Midbrain (tissue), 1 donor: ENCODE data around the gene RPS6KA2.

Source experiments
- DNase-seq: peaks from one replicate; lab custom pipeline; 2025; lab: John Stamatoyannopoulos, UW

Gene RPS6KA2

DNA sequence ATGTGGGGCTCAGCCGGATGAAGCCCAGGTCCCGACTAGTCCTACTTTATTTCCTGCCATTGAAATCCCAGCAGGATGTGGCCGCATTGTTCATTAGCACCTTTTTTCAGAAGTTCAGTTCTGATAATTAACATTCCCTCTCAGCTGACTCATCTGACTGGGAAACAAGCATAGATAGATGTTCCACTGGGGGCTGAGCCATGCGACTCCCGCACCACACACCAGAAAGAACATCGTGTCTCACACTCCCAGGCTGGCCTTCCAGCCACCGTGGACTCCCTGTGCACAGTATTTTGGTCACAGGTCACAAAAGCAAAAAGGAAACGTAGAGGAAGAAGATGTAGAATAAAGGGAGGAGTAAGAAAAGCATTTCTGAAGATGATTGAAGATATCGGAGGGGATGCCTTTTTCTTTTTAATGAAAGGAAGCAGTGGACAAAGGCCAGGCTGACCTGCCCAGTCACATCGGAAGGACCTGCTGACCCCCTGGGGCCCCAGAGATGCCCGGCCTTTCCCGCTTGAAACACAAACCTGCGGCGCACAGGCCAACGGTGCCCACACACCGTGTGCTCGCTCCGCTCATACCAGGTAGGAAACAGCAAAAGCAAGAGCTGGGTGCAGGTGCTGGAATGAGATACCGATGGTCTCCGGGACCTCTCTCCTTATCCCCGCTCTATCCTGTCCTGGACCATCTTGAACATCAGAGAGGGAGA lies 11.8 kb downstream of the RPS6KA2 start:
- no peak for DNase-seq

DNA sequence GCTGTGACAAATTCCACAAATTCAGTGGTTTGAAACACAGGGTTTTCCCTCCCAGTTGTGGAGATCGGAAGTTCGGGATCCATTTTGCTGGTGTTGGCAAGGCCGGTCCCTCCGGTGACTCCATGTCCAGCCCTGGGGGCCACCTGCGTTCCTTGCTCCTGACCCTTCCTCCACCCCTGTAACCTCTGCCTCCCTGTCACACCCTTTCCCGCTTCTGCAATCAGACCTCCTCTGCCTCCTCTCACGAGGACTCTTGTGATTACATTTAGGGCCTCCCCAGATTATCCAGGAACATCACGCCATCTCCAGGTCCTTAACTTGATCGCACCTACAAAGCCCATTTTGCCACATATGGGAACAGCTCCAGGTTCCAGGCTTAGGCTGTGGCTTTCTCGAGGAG lies 12.5 kb downstream of the RPS6KA2 start:
- DNase-seq = no peak

DNA sequence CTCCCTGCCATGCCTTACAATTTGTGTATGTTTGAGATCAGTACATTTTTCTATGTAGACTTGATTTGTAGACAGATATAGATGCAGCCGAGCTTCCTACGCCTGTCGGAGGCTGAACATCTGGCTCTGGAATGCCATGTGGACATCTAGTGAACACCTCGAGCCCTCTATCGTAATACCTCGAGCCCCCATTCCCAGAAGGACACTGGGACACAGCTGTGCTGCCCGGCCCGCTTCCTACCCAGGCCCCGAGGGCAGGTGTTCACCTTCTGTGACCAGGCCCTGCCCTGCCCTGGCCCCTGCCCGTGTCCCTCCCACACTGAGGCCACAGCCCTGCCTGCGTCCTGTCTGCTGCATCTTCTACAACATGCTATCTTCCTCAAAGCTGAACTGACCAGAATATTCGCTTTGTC lies 12.9 kb downstream of the RPS6KA2 start:
- no peak for DNase-seq

DNA sequence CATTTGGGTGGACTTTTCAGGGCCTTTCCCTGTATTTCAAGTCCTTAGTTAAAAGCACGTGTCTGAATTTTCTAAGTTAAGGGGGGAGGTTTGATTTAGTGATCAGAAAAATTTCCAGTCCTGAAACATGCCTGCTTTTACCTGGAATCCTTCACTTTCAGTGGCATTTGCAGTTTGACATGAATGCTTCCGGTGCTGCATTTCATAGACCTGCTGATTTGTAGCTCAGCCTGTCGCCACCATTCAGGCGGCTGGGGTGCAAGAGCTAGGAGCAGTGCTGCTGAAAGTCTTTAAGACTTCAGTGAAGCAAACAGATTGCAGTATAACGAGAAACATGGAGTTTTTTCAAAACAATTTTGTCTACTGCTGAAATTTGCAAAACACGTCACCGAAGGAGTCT lies 14.0 kb downstream of the RPS6KA2 start:
- DNase-seq = no peak

DNA sequence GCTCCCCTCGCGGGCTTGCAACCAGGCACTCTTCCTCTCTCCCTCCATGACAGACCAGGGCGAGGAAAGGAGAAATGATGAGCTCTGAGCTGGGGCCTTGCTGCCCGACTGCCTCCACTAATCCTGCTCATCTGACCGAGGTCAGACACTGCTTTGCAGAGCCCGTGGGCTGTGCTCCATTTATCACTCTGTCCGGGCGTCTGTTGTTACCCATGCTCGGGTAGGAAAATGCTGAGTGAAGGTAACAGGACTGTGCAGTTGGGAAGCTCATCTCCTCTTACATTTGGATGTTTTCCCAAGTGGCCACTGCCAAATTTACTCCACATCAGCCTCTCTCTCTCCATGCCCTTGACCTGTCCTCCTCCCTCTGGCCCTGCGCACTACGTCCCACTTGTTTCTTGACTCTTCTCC lies 14.6 kb downstream of the RPS6KA2 start:
- no peak for DNase-seq

DNA sequence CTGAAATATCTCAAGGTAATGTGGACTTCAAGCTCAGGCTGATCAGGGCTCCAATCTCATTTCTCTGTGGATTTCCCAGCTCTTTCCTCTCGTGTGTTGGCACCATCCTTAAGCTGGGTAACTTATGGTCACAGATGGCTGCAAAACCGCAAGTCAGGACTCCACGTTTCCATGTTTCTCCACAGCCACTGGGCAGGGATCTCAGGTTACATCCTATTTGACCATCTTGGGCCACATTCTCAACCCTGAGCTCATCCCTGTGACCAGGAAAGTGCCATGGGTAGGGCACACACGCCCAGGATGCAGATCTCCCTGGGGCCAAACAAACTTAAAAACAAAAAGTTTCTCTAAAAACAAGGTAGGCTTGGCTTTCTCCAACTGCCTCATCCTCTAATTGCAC lies 15.4 kb downstream of the RPS6KA2 start:
- DNase-seq = no peak

DNA sequence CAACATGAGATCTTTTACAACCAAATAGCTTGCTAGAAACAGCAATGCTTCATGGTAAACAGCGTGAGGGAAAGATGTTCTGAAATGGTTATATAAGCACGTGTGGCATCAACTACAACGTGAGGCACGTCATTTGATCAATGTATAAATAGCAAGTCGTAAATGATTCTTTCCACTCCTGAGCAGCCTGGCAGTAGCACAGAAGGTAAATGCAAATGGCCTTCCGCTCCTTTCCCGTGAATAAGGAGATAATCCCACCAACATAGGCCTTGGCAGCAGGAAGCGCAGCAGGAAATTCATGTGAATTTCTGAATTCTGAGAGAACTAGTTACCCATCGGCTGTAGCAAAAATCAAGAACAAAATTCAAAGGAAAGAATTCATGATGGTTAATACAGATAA lies 17.0 kb downstream of the RPS6KA2 start:
- no peak for DNase-seq

DNA sequence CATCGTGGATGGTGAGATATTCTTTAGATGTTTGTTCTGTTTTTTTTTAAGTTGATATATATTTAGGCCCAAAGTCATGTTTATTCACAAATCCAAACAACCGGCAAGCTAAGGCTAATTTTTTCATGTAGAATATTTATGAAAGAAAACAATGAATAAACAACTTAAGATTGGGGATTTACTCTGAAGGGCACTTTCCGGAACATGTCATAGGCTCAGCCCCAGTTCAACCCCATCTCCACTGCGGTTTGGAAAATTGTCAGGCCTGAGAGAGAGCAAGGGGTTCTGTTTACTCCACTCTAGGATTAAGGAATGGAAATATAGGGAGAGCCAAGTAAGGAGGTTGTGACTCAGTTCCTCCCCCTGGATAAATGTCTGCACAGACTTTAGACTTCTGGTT lies 18.3 kb downstream of the RPS6KA2 start:
- DNase-seq = no peak

DNA sequence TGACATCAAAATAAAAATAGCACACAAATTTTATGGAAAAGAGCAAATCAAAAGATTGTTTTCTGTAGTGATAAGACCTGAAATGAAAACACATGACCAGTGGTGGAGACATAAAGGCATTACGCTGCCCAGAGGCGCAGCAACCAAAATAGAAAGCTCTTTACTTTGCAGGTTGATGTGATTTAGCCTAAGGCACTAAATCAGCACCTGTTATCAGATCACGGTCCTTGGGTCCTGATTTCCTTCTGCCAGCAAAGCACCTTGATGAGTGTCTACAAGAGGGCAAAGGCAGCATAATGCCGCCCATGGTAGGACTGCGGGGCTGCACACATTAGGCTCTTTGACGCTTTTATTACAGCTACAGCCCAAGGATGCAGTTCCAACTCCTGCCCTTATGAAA lies 21.3 kb downstream of the RPS6KA2 start:
- DNase-seq = no peak

DNA sequence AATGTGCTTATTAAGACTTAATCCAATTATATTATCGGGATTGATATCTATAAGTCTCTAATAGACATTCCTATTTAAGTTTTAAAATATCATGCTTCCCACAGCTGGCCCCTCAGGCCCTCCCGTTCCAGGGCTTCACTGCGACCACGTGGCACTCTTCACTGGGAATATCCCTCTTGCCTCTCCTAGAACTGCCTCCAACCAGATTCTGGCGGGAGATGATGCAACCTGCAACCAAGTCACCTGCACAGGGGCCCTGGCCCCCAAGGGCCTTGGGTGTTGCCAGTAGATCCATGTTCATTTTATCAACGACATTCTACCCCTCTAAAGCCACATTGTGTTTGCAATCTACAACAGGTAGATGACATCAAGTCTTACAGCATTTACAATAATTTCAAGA lies 22.1 kb downstream of the RPS6KA2 start:
- no peak for DNase-seq

DNA sequence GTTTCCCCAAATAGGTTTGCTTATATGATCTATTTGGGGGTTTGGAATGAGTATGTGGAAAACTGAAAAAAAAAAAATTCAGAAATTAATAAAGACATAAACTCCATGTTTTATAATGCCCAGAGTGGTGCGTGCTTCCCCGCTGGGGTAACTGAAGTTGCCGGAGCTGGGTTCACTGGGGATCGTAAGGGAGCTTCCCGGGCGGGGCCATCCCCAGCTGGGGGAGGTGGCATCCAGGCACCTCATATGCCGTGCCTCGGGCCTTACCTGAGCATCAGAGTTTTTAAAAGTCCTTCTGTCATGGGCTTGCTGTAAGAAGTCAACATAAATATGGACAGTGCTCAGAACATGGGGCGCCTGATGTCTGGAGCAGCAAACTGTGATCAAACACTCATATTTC lies 22.7 kb downstream of the RPS6KA2 start:
- DNase-seq = no peak

DNA sequence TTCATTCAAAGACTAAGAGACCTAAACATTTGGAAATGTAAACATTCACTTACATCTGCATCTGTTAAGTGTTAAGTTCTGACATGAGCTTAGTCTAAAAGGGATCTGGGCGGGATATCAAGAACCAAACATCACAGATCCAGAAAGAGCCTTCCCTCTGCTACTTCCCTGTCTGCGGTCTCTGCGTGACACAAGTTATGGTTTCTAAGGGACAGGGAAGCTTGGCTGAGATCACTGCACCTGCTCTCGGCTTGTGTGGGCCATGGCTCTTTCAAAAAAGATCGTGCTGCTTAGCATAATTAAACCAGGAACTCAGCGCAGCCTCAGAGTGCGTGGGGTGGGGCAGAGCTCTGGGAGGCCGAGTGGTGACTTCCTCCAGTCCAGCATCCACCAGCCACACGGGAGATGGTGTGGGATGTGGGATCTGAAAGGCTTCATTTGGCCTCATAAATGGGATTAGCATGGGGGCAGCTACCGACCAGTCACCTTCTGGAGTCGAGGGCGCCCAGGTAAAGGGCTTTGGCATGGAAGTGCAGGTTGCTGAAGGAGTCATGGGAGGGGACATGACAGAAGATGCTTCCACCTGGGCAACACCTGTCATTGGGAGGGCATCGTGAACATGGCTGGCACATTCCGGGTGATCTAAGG lies 23.9 kb downstream of the RPS6KA2 start:
- no peak for DNase-seq

DNA sequence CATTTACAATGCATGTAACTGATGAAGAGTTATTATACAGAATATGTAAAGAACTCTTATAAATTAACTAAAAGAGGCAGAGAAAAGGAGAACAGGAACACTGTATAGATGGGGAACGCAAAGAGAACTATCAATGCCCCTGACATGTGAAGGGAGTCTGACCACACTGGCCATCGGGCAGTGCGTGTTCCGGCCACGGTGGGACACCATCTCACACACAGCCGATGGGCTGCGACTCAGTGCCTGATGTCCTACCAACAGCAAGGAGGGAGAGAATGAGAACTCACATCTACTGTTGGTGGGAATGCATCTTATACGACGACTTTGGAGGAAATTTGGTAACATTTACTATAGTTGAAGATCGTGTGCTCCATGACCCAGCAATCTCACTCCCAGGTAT lies 25.1 kb downstream of the RPS6KA2 start:
- no peak for DNase-seq

DNA sequence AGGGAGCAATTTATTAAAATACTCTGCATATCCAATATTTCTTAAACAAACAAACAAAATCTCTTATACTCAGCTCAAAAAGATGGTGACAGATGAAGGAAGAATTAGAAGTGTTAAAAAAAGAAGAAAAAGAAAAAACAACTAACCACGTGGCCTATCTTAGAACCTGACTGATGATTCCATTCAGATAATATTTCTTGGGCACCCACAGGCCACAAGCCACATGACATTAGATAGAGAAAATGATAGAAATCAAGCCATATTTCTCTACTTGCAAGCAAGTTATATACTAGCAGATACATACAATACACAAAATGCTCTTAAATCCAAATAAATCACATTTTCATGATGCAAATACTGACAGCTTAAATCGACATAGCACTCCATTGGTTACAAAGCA lies 26.1 kb downstream of the RPS6KA2 start:
- DNase-seq = no peak

DNA sequence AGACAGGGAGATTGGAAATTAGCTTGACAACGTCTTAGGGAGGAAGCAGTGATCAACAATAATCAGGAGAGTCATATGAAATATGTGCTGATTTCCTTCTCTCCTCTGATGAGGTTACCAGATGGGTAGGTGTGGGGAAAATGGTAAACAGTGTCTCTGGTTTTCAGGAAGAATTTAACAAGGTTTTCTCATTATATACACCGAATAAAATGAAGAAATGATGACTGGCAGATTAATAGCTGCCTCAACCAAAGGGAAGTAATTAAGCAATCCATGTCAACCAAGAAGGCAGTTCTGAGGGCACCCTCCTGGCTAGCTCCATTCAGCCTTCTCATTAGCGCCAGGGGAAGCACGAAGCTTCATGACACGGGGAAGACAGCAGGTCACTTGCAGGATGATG lies 27.8 kb downstream of the RPS6KA2 start:
- DNase-seq = no peak

DNA sequence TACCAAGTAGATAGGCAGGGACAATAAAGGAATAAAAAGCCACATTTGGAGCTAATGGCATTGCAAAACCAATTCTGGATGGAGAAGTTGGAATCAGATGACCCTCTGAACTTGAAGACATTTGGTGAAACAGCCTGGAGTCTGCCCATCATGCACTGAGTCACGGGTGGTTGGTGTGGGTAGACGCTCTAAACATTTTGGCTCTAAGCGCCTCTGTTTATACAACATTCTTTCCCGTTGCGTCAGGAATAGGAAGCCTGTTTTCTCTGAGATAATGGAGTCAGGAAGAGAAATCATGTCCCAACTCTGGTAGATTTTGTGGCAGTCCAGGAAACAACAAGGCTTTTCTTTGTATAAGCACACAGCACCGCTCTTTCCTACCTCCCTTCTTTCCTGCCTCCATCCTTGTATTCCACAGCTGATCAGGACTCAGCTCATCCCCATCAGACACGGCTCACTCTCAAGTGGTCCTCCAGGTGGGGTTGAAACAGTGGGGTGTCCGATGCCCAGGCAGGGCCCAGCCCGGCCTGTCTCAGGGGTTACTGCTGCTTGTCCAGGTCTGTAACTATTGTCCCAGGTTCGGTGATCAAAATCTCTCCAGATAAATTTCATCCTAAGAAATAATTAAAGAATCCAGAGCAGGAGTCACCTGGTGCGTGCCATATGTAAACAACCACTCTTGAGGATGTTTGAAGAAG lies 28.5 kb downstream of the RPS6KA2 start:
- DNase-seq = peak; percentile 39

DNA sequence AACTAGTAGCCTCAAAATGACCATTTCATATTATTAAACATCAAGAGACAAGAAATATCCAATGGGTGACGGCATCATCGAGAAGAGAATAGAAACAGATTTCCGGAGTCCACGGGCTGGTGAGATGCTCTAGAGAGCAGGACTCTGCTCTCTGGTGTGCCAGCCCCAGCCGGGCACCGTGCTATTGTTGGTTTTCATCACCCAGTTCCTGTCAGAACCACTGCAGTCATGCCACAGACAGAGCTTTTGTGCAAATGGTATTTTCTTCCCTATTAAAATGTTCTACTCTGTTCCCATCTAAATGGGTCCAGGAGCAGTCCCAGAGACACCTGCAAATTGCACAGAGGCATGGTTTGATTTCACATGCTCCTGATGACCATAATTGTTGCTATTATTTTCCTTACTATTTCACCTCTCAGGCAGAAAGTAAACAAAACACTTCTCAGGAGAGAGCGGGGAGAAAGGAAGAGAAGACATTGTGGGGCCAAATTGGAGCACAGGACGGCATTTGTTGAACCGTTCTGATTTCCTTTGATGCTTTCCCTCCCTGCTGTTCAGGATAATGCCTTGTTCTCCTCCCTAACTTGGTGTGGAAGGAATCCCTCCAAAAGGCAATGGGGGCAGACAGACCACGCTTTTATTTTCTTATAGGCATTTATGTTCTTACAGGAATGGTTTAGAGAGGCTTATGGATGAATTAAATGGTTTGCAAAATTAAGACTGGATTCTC lies 29.2 kb downstream of the RPS6KA2 start:
- DNase-seq = peak; percentile 56

DNA sequence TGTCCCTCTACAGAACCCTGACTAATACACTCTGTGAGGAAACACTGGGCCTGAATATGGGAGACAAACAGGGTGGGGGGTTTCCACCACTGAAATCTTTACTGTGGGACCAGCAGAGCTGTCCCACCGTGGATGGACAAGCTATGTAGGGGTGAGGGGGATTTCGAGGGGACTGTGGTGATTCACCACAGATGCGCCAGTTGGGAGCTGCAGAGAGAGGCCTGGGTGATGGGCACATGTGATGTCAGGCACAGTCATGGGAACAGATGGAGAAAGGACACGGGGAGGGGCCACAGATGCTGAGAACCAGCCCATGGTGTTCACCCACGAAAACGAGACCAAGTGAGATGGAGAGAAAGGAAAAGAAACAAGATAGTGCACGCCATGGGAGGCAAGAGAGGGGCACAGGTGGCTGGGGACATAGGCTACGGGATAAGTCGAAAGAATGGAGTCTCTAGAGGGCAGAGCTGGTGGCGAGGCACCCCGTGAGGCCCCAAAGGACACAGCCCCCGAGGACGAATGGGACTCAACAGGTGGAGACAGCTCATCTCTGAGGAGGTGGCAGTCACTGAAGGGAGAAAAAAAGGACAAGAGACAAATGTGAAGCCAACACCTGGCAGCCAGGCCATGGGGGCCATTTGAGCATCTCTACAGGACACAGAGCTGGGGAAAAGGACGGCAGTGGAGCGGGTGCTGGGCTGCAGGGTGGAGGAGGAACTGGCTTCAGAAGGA lies 30.1 kb downstream of the RPS6KA2 start:
- no peak for DNase-seq

DNA sequence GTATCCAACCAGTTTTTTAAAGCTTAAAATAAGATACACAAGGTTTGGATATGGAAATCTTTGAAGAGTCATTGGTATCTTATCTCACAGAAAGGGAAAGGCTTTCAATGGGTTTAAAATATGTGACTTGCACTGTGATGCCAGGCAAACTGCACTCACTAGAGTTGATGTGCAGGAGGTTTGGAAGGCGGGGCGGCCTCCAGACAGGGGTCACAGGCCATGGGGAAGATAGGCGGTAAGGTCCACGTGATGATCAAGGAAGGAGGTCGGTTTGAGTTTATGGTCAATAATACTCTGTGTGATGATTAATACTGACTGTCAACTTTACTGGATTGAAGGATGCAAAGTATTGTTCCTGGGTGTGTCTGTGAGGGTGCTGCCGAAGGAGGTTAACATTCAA lies 31.1 kb downstream of the RPS6KA2 start:
- DNase-seq = no peak

DNA sequence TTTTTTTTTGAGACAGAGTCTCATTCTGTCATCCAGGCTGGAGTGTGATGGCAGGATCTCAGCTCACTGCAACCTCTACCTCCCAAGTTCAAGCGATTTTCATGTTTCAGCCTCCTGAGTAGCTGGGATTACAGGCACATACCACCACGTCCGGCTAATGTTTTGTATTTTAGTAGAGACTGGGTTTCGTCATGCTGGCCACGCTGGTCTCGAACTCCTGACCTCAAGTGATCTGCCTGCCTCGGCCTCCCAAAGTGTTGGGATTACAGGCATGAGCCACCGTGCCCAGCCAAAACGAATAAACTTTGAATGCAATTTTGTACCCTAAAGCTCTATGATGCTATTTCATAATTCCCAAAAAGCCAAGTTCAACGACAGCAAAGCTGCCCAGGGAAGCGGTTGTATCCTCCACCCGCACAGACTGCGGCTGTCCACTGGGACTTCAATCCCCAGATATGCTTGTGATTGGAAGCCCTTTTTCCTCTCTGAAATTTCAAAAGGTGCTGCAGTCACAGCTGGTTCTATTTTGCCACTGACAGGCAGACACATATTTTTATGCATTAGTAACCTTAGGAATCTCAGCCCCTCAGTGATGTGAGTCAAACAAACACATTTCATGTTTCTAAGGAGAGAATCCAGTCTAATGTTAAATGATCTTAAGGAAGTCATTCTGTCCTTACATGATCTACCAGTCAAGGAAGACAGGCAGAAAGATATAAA lies 31.8 kb downstream of the RPS6KA2 start:
- DNase-seq = no peak

DNA sequence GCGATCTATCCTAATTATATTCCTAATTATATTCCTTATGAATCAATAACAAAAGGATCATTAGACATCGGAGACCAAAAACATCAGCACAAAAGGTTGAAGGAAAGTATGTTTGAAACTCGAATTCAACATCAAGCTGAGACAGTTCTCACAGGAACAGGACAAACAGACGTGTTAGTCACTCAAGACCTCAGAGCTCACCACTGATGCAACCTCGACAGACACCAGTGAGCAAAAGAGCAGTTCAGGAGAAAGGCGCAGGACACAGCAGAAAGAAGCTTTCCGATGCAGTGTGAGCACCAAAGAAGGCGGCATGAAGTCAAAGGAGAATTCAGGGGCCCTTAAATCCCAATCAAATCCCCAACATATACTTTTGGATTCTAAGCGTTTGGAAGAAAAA lies 34.2 kb downstream of the RPS6KA2 start:
- no peak for DNase-seq
